HG02981 (cell line): Measurements from ENCODE around the gene SH3D19.
"Not testable (repeated sequence)": the region's sequence is repeated elsewhere in the genome, so short reads cannot be mapped to it uniquely, and the experiment has no call there.

ENCODE experiments used
- ATAC-seq: cut with Tn5 transposase; IDR thresholded peaks from one replicate; pipeline ENCODE4 v1.9.1; 2021; ENCODE audit warnings: mild to moderate bottlenecking, moderate library complexity; ENCODE audit not compliant: unreplicated experiment

The SH3D19 gene

GRCh38 chr4:151236036-151236435, 89.4 kb downstream of the SH3D19 start:
- no peak for ATAC-seq

- not testable (repeated sequence) for ATAC-seq
Observed at GRCh38 chr4:151235373-151235772, 90.0 kb downstream of the SH3D19 start.

- no peak for ATAC-seq
Observed at GRCh38 chr4:151233600-151233999, 91.8 kb downstream of the SH3D19 start.

GRCh38 chr4:151231915-151232595, 93.3 kb downstream of the SH3D19 start:
- ATAC-seq: no peak

- no peak for ATAC-seq
Observed at GRCh38 chr4:151228189-151229119, 97.0 kb downstream of the SH3D19 start.

- no peak for ATAC-seq
Observed at GRCh38 chr4:151227731-151228130, 97.7 kb downstream of the SH3D19 start.

- ATAC-seq: no peak
Observed at GRCh38 chr4:151227172-151227571, 98.2 kb downstream of the SH3D19 start.

GRCh38 chr4:151226004-151226932, 99.1 kb downstream of the SH3D19 start:
- no peak for ATAC-seq

GRCh38 chr4:151223465-151223864, 101.9 kb downstream of the SH3D19 start:
- ATAC-seq: no peak

- ATAC-seq: no peak
Observed at GRCh38 chr4:151219948-151220347, 105.5 kb downstream of the SH3D19 start.

- ATAC-seq: no peak
Observed at GRCh38 chr4:151219091-151219490, 106.3 kb downstream of the SH3D19 start.

- no peak for ATAC-seq
Observed at GRCh38 chr4:151218343-151218742, 107.1 kb downstream of the SH3D19 start.

GRCh38 chr4:151217326-151217725, 108.1 kb downstream of the SH3D19 start:
- no peak for ATAC-seq

GRCh38 chr4:151215295-151215694, 110.1 kb downstream of the SH3D19 start:
- ATAC-seq: no peak

- no peak for ATAC-seq
Observed at GRCh38 chr4:151207868-151208267, 117.5 kb downstream of the SH3D19 start.

- no peak for ATAC-seq
Observed at GRCh38 chr4:151207186-151207585, 118.2 kb downstream of the SH3D19 start.

- no peak for ATAC-seq
Observed at GRCh38 chr4:151206241-151207005, 119.0 kb downstream of the SH3D19 start.

GRCh38 chr4:151205722-151206121, 119.7 kb downstream of the SH3D19 start:
- no peak for ATAC-seq

- no peak for ATAC-seq
Observed at GRCh38 chr4:151204925-151205524, 120.4 kb downstream of the SH3D19 start.
